Measurements from ENCODE around the gene LPGAT1.

Gene LPGAT1

DNA sequence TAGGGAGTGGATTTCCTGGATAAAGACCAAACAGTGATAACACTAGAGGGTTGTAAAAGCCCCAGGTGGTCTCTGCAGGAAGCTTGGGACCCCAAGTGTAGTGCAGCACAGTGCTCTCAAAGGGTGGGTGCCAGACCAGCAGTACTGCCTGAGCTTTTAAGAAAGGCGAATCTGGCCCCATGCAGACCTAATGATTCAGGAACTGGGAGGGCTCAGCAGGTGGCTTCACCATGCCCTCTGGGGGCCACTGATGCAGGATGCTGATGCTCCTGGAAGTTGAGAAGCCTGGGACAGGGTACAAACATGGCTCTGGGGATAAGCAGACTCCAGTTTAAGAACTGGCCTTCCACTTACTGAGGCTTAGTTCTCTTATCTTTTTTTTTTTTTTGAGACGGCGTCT, 126.0 kb downstream of the LPGAT1 start:
- no peak for DNase-seq (ENCODE audit: low read depth)

DNA sequence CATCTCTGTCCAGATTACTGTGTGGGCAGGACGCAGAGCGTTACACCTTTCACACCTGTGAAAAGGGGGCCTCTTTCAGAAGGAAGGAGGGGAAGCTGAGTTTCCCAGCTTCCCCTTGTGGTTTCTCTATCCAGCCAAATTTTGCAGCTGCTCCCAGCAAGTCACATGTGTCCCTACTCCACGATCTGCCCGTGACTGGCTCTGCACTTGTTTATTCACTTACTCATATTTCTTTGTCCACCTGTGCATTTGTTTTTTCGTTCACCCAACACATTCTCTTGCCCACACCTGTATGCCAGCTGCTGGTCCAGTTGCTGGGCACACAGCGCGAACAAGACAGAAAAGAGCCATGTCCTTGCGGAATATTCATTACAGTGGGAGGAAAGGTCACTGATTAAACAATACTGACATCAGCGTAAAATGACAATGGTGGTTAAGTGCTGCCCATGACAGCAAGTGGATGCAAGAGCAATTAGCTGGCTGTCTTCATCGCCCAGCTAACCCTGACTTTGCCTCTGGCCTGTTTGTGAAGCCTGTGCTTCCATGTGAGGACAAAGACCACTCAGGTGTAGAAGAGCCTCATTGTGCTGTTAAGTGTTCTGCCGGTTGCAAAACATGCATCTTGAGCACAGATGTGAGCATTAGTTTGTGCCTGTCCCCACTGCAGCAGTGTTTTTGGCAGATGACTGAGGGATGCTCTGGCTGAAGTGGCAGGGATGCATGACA, 126.6 kb downstream of the LPGAT1 start:
- H3K4me3 ChIP-seq (ENCODE audit: low read length) = no peak overlapping the region
- TF ChIP-seq, protein P1, sequence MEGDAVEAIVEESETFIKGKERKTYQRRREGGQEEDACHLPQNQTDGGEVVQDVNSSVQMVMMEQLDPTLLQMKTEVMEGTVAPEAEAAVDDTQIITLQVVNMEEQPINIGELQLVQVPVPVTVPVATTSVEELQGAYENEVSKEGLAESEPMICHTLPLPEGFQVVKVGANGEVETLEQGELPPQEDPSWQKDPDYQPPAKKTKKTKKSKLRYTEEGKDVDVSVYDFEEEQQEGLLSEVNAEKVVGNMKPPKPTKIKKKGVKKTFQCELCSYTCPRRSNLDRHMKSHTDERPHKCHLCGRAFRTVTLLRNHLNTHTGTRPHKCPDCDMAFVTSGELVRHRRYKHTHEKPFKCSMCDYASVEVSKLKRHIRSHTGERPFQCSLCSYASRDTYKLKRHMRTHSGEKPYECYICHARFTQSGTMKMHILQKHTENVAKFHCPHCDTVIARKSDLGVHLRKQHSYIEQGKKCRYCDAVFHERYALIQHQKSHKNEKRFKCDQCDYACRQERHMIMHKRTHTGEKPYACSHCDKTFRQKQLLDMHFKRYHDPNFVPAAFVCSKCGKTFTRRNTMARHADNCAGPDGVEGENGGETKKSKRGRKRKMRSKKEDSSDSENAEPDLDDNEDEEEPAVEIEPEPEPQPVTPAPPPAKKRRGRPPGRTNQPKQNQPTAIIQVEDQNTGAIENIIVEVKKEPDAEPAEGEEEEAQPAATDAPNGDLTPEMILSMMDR (conservative IDR thresholded peaks at IDR 0.05; ENCODE audit: low read depth, low read length) = no peak
- no peak for DNase-seq (ENCODE audit: low read depth)

More for the DNA sequence above, 126.0 kb downstream of the LPGAT1 start:
- TF ChIP-seq, protein P1 (conservative IDR thresholded peaks at IDR 0.05; ENCODE audit: low read depth, low read length) = no peak
- H3K4me3 ChIP-seq (ENCODE audit: low read length) = no peak overlapping the region

- TF ChIP-seq, protein P1 (conservative IDR thresholded peaks at IDR 0.05; ENCODE audit: low read depth, low read length) = no peak
- no peak for DNase-seq (ENCODE audit: low read depth)
- H3K4me3 ChIP-seq (ENCODE audit: low read length) = no peak overlapping the region
Observed at GRCh38 chr1:211701733-211702132, 128.8 kb downstream of the LPGAT1 start.

DNA sequence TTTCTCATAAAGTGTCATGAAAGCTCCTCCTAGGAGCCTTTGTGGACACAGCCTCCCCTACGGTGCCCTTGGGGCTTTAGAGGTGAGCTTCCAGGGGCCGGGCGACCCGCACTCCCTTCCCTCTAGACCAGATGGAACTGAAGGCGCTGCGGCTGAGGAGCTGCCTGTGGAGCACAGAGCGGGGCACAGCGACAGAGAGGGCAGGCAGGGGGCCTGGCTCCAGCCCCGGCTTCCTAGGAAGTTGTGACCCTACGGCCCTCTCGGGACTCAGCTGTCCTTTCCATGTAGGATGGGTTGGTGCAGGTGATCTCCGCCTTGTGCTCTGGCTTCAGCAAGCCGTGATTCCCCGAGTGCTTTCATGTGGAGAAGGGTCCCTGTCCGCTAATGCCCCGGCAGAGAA, 131.5 kb downstream of the LPGAT1 start:
- H3K4me3 ChIP-seq (ENCODE audit: low read length) = no peak overlapping the region
- TF ChIP-seq, protein P1 (conservative IDR thresholded peaks at IDR 0.05; ENCODE audit: low read depth, low read length) = no peak
- no peak for DNase-seq (ENCODE audit: low read depth)

GRCh38 chr1:211698161-211699026, 132.2 kb downstream of the LPGAT1 start:
- no peak overlapping the region for H3K4me3 ChIP-seq (ENCODE audit: low read length)
- TF ChIP-seq, protein P1 (conservative IDR thresholded peaks at IDR 0.05; ENCODE audit: low read depth, low read length) = peak; percentile 95
- no peak for DNase-seq (ENCODE audit: low read depth)

GRCh38 chr1:211697356-211697755, 133.2 kb downstream of the LPGAT1 start:
- TF ChIP-seq, protein P1 (conservative IDR thresholded peaks at IDR 0.05; ENCODE audit: low read depth, low read length) = no peak
- no peak overlapping the region for H3K4me3 ChIP-seq (ENCODE audit: low read length)

More at GRCh38 chr1:211697356-211697755, 133.2 kb downstream of the LPGAT1 start:
- DNase-seq (ENCODE audit: low read depth) = no peak
